GM12872 (cell line): Measurements from ENCODE around the gene DOCK9.

ENCODE experiments used
- TF ChIP-seq, protein P1 (sequence below): IDR thresholded peaks from 3 replicates; pipeline ENCODE4 v1.5.1; 2011; ENCODE audit warnings: low read depth, mild to moderate bottlenecking, low read length, moderate library complexity; ENCODE audit not compliant: insufficient read depth

The DOCK9 gene

DNA sequence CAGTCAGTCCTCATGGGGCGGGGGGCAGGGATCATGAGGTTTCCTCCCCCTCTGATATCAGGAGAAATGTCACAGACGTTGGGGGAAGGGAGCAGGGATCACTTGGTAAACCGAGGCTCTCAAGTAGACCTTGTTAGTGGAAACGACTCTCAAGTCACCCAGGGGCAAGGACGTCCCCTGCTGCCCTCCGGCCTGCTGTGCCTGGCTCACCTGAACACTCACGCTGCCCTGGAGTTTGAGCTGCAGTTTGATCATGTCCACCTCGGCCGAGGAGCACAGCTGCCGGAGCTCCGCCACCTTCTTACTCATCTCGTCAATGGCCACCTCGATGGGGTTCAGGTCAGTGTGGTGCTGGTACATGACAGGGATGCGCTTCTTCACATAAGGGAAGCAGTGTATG, 177.8 kb downstream of the DOCK9 start:
- TF ChIP-seq, protein P1, sequence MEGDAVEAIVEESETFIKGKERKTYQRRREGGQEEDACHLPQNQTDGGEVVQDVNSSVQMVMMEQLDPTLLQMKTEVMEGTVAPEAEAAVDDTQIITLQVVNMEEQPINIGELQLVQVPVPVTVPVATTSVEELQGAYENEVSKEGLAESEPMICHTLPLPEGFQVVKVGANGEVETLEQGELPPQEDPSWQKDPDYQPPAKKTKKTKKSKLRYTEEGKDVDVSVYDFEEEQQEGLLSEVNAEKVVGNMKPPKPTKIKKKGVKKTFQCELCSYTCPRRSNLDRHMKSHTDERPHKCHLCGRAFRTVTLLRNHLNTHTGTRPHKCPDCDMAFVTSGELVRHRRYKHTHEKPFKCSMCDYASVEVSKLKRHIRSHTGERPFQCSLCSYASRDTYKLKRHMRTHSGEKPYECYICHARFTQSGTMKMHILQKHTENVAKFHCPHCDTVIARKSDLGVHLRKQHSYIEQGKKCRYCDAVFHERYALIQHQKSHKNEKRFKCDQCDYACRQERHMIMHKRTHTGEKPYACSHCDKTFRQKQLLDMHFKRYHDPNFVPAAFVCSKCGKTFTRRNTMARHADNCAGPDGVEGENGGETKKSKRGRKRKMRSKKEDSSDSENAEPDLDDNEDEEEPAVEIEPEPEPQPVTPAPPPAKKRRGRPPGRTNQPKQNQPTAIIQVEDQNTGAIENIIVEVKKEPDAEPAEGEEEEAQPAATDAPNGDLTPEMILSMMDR = no peak

DNA sequence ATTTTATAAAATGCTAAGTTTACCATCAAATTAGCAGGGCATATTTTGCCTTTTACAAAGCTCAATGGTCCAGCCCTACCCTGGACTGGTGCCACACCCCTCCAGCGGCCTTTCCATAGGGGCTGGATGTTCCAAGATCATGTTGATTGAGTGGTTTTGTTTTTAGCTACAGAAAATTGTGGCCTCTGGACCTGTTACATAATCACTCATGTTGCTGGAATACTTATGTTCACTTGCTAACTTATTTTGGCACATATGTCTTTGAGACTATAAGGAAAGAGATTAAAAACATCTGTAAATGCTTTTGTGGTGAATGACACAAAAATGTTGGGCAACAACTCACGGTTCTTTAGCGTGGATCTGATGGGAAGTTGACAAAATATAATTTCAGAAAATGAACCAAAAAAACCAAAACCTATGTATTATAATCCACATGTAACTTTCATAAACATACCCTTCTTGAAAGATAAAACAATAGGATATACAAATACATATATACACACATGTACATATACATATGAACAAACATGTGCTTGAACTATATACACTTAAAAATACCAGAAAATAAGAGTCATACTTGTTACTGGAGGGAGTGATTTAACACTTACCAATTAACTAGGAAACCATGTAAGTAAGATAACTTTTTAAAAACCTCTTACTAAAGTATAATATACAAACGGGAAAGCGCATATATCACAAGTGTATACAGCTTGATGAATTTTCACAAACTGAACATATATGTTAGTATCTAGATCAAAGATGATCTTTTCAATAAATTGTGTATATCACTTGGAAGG, 178.8 kb downstream of the DOCK9 start:
- TF ChIP-seq, protein P1 = no peak

DNA sequence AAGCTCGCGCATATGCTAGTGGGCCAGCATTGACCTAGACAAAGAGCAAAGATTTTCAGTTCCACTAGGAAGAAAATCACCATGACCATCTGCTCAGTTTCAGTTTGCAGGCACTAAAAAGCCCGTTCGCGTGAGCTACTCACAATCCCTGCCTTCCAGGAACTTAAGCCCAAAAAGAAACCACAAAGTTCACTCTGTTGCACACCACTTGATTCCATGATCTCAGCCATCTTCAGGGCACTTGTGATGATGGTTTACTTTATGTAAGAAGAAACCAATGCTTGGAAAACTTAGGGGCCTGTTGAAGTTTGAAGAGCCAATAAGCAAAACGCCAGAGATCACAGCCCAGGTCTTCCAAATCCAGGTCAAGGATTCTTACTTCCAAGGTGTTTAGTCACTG, 180.4 kb downstream of the DOCK9 start:
- TF ChIP-seq, protein P1 = no peak

DNA sequence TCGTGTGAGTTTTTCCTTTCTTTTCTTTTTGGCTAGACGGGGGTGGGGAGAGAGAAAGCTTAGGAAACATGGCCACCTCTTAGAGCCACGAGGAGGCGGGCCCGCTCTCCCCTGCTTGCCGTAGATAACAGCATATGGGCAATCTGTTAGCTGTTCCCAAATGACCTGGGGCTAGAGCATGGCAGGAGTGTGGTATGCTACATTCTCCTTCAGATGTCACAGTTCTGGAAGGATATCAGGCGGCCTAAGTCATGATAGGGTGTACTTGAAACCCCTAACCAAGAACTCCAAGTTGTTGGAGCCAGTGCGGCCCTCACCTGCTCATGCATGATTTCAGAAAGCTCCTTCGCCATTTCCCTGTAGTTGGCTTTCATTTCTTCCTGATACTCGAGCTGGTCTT, 181.1 kb downstream of the DOCK9 start:
- TF ChIP-seq, protein P1 = no peak

DNA sequence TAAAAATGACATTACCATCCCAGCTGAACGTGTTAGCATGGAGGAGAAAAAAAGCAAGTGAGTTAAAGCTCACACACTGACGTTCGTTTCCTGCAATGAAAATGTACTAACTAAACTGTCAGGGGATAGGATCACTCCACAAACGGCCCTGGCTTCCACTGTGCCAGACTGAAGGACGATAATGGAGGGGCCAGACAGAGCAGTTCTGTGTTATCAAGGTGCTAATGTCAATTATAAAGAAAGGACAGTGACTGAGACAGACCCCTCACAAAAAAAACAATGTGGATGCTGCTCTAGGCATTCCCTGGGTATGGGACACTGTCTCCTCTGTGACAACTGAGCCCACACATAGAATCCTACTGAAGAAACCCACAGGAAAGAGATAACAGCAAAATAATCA, 181.7 kb downstream of the DOCK9 start:
- TF ChIP-seq, protein P1 = no peak

DNA sequence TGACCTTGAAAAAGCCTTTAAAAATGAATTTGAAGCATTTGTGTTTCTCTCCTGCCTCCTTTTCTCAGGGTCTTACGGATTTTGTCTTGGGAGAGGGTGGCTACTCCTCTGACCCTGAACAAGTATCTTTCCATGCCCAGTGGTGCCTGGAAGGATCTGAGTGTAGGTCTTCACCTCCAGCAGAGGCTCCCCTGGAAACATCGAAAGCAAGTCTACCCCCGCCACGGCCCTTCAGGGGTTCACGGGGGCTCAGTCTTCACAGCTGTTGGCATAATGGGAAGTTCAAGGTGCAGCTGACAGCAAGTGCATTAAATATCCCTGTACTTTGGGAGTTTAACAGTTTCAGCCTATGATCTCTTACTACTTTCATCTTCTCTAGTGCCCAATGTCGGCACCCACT, 182.6 kb downstream of the DOCK9 start:
- TF ChIP-seq, protein P1 = no peak

DNA sequence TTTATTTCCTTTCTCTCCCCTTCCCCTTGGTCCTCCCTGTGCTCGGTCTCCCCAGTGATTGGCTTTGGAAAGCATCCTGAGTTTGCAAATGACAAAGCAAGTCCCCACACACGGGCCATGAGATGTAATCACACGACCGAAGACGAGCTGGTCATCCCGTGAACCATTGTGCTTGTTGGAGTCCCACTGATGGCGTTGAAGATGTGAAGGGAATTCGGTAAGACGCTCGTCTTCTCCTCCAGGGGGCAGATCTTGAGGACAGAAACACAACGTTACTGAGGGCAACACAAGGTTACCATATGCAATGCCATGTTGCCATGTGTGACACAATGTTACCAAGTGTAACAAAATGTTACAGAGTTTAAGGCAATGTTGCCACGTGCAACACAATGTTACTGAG, 183.4 kb downstream of the DOCK9 start:
- TF ChIP-seq, protein P1 = no peak
